OCI-LY1 (cell line): ENCODE measurements around the gene AAK1.

Experiments used
- EZH2 ChIP-seq: fragments of 200-600 bp; sonication (generic), shearing (Covaris generic); IDR thresholded peaks from 2 replicates; pipeline ENCODE4 v1.8.0; 2017; ENCODE audit warnings: borderline replicate concordance, mixed run types, mild to moderate bottlenecking, antibody characterized with exemption, low read length, moderate library complexity, mixed read lengths
- TF ChIP-seq, protein P1 (sequence below): fragments of 200-600 bp; sonication (generic), shearing (Covaris generic); IDR thresholded peaks from 2 replicates; pipeline ENCODE4 v1.5.1; 2017; ENCODE audit warnings: mild to moderate bottlenecking, antibody characterized with exemption, low read length, moderate library complexity, mixed read lengths

DNA sequence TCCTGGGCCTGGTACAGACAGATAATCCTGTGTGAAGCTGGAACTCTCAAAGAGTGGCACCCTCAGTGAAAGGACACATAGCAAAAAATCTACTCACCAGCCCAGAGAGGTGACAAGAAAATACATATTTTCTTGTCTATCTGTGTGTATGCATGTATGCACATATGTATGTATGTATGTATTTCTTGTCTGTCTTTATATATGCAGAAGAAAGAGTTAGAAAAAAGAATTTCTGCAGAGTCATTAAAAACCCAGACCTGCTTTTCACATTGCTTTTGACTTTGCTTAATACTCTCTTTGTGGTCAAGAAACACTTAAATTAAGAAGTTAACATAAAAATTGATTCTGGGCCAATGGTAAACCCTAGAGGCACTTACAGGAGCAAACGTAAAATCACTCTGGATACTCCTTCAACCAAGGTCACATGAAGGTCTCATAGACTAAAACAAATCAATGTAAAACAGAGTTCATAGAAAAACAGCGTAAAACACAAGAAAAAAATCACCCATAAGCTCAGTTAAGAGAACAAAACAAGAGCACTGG, 16.5 kb upstream of the AAK1 start:
- TF ChIP-seq, protein P1, sequence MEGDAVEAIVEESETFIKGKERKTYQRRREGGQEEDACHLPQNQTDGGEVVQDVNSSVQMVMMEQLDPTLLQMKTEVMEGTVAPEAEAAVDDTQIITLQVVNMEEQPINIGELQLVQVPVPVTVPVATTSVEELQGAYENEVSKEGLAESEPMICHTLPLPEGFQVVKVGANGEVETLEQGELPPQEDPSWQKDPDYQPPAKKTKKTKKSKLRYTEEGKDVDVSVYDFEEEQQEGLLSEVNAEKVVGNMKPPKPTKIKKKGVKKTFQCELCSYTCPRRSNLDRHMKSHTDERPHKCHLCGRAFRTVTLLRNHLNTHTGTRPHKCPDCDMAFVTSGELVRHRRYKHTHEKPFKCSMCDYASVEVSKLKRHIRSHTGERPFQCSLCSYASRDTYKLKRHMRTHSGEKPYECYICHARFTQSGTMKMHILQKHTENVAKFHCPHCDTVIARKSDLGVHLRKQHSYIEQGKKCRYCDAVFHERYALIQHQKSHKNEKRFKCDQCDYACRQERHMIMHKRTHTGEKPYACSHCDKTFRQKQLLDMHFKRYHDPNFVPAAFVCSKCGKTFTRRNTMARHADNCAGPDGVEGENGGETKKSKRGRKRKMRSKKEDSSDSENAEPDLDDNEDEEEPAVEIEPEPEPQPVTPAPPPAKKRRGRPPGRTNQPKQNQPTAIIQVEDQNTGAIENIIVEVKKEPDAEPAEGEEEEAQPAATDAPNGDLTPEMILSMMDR, result no peak
- TF ChIP-seq EZH2, result no peak
